HL-60 (cell line): ENCODE results near the gene SIGLEC10.

Source experiments
- GABPA ChIP-seq: IDR thresholded peaks from 2 replicates; pipeline ENCODE4 v1.6.1; 2012; ENCODE audit warnings: low read depth
- POLR2AphosphoS5 ChIP-seq: IDR thresholded peaks from 2 replicates; pipeline ENCODE4 v1.6.1; 2012; ENCODE audit warnings: low read depth
- TF ChIP-seq, protein P1 (sequence below): IDR thresholded peaks from one replicate; pipeline ENCODE4 v1.5.1; 2011; ENCODE audit warnings: low read length, control low read depth, inconsistent platforms; ENCODE audit not compliant: insufficient read depth
- TF ChIP-seq, protein P2 (sequence below): IDR thresholded peaks from 2 replicates; pipeline ENCODE4 v1.6.1; 2012; ENCODE audit warnings: low read depth; ENCODE audit not compliant: insufficient replicate concordance

DNA sequence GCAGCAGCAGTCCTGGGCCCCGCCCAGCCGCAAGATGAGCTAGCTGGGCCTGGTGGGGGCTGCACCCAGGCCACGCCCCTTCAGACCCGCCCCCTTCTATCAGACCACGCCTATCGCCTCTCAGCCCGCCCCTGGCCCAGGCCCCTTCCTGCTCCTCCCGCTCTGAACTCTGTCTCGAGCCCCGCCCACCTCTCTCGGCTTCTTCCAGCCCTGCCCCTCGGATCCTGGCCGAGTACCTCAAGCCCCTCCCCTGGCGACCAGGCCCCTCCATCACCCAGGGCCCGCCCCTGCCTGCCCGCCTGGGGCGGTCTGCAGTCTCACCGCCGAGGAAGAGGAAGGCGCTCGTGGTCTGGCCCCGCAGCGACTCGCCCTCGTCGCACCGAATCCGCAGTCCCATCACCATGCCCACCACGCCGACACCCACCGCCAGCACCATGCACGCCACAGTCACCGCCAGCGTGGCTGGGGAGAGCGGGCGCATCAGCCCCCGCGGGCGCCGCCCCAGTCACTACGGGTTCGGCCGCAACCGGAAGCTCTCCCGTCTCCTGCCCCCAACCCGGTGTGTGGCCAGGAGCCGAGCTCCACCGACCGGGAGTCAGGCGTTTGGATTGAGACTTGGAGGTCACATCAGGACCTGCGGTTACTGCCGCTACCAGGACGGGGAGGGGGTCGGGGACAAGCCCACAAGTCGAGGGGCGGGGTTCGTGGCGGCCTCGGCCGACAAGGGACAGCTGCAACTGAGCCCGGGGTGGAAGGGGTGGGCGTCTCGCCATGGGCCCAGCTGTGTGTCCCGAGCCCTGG is 49.7 kb downstream of the SIGLEC10 start:
- TF ChIP-seq, protein P1, sequence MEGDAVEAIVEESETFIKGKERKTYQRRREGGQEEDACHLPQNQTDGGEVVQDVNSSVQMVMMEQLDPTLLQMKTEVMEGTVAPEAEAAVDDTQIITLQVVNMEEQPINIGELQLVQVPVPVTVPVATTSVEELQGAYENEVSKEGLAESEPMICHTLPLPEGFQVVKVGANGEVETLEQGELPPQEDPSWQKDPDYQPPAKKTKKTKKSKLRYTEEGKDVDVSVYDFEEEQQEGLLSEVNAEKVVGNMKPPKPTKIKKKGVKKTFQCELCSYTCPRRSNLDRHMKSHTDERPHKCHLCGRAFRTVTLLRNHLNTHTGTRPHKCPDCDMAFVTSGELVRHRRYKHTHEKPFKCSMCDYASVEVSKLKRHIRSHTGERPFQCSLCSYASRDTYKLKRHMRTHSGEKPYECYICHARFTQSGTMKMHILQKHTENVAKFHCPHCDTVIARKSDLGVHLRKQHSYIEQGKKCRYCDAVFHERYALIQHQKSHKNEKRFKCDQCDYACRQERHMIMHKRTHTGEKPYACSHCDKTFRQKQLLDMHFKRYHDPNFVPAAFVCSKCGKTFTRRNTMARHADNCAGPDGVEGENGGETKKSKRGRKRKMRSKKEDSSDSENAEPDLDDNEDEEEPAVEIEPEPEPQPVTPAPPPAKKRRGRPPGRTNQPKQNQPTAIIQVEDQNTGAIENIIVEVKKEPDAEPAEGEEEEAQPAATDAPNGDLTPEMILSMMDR, result no peak
- TF ChIP-seq POLR2AphosphoS5 (peak; percentile 19), GABPA (no peak)
- TF ChIP-seq, protein P2, sequence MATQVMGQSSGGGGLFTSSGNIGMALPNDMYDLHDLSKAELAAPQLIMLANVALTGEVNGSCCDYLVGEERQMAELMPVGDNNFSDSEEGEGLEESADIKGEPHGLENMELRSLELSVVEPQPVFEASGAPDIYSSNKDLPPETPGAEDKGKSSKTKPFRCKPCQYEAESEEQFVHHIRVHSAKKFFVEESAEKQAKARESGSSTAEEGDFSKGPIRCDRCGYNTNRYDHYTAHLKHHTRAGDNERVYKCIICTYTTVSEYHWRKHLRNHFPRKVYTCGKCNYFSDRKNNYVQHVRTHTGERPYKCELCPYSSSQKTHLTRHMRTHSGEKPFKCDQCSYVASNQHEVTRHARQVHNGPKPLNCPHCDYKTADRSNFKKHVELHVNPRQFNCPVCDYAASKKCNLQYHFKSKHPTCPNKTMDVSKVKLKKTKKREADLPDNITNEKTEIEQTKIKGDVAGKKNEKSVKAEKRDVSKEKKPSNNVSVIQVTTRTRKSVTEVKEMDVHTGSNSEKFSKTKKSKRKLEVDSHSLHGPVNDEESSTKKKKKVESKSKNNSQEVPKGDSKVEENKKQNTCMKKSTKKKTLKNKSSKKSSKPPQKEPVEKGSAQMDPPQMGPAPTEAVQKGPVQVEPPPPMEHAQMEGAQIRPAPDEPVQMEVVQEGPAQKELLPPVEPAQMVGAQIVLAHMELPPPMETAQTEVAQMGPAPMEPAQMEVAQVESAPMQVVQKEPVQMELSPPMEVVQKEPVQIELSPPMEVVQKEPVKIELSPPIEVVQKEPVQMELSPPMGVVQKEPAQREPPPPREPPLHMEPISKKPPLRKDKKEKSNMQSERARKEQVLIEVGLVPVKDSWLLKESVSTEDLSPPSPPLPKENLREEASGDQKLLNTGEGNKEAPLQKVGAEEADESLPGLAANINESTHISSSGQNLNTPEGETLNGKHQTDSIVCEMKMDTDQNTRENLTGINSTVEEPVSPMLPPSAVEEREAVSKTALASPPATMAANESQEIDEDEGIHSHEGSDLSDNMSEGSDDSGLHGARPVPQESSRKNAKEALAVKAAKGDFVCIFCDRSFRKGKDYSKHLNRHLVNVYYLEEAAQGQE, result no peak
